Measurements from ENCODE around the gene NNAT.

- TF ChIP-seq CTCF (IDR thresholded peaks at IDR 0.05) (no peak), POLR2A (IDR thresholded peaks at IDR 0.05) (no peak)
Observed at GRCh38 chr20:37479925-37480691, 40.9 kb upstream of the NNAT start.

Measured in uterus (tissue), 2 donors.